Activated CD8-positive, alpha-beta T cell treated with anti-CD3 and anti-CD28 coated beads for 36 hours (primary cell): ENCODE results near the gene LGR4. TPM values are rescaled to one million over a fixed set of nuclear protein-coding genes. Genes with fewer than 3 reads are reported as not detected.

Experiments used
- ATAC-seq: fragments of 200-7000 bp; cut with Tn5 transposase; one replicate; pipeline ENCODE4 v1.10.0; 2021; ENCODE audit warnings: mild to moderate bottlenecking, moderate library complexity
- CTCF ChIA-PET: fragments of 350-600 bp; sonication (Branson Sonifier 250); formaldehyde crosslinking; loops from one replicate; lab custom pipeline; 2021; ENCODE audit warnings: antibody characterized with exemption; lab: Charles Lee
- POLR2A ChIA-PET: fragments of 350-600 bp; sonication (Branson Sonifier 250); formaldehyde crosslinking; loops from one replicate; lab custom pipeline; 2021; ENCODE audit warnings: antibody characterized with exemption; lab: Charles Lee
- DNase-seq: peaks from one replicate; pipeline ENCODE4 v3.0.0-alpha.2; 2020
- H3K27ac Mint-ChIP-seq: one replicate; pipeline ENCODE4 v1.8.0; 2021; ENCODE audit warnings: mild to moderate bottlenecking, mixed read lengths
- H3K27me3 Mint-ChIP-seq: one replicate; pipeline ENCODE4 v1.8.0; 2021; ENCODE audit warnings: mixed read lengths
- H3K36me3 Mint-ChIP-seq: one replicate; pipeline ENCODE4 v1.8.0; 2021; ENCODE audit warnings: low read depth, mixed read lengths
- H3K4me1 Mint-ChIP-seq: one replicate; pipeline ENCODE4 v1.8.0; 2021; ENCODE audit warnings: low read depth, mixed read lengths
- H3K4me3 Mint-ChIP-seq: one replicate; pipeline ENCODE4 v1.8.0; 2021; ENCODE audit warnings: mild to moderate bottlenecking, moderate library complexity, mixed read lengths
- H3K9me3 Mint-ChIP-seq: one replicate; pipeline ENCODE4 v1.8.0; 2021; ENCODE audit warnings: mixed read lengths
- CTCF ChIP-seq: fragments of 200-600 bp; IDR thresholded peaks from one replicate; pipeline ENCODE4 v1.8.0; 2022; ENCODE audit warnings: antibody characterized with exemption, mild to moderate bottlenecking
- intact Hi-C: fragments of 100-400 bp; cut with micrococcal nuclease; formaldehyde crosslinking; loops from one replicate; pipeline ENCODE4 v1.10.0; 2022
- total RNA-seq, 2 experiments: library from RNA; stranded (reverse); gene quantifications; one replicate each; pipeline ENCODE4 v1.2.3, GENCODE V29; 2021

The LGR4 gene
- total RNA-seq, 2 experiments from 2014 or later, result 0.09 TPM; not detected in 1

GRCh38 chr11:27373856-27374602 lies 98.6 kb downstream of the LGR4 start:
- DNase-seq (no peak), ATAC-seq (no peak)
- CTCF ChIA-PET, result interaction anchor here (0.5 to 2.4 kb wide), 3 partner anchors 25 to 125 kb away, joined by 3 to 5 read pairs (median 3); no protein-coding TSS in a partner anchor
- Mint-ChIP-seq H3K27ac (no peak overlapping the region), H3K4me1 (no peaks in the 10 kb centered on the region), H3K27me3 (no peaks in the 10 kb centered on the region), H3K36me3 (no peaks in the 10 kb centered on the region), H3K9me3 (no peaks in the 10 kb centered on the region), H3K4me3 (no peak overlapping the region)
- TF ChIP-seq CTCF, result no peak
- intact Hi-C loops, result no loop called here
- POLR2A ChIA-PET, result no interaction called here

GRCh38 chr11:27373392-27373791 lies 99.2 kb downstream of the LGR4 start:
- TF ChIP-seq CTCF, result no peak
- ATAC-seq (no peak), DNase-seq (no peak)
- Mint-ChIP-seq H3K9me3 (no peaks in the 10 kb centered on the region), H3K4me3 (no peak overlapping the region), H3K27ac (no peak overlapping the region), H3K27me3 (no peaks in the 10 kb centered on the region), H3K4me1 (no peaks in the 10 kb centered on the region), H3K36me3 (no peaks in the 10 kb centered on the region)
- intact Hi-C loops, result no loop called here
- CTCF ChIA-PET, result interaction anchor here (2.4 kb wide), 1 partner anchor 126 kb away, joined by 5 read pairs; no protein-coding TSS in a partner anchor
- POLR2A ChIA-PET, result no interaction called here

GRCh38 chr11:27372164-27372563 lies 100.4 kb downstream of the LGR4 start:
- Mint-ChIP-seq H3K9me3 (no peaks in the 10 kb centered on the region), H3K27ac (no peak overlapping the region), H3K27me3 (no peaks in the 10 kb centered on the region), H3K4me1 (no peaks in the 10 kb centered on the region), H3K4me3 (no peak overlapping the region), H3K36me3 (no peaks in the 10 kb centered on the region)
- CTCF ChIA-PET, result interaction anchor here (2.0 to 2.4 kb wide), 2 partner anchors 113 to 127 kb away, joined by 5 read pairs; no protein-coding TSS in a partner anchor
- intact Hi-C loops, result no loop called here
- TF ChIP-seq CTCF, result no peak
- no peak for DNase-seq
- no peak for ATAC-seq
- POLR2A ChIA-PET, result no interaction called here

GRCh38 chr11:27371489-27371888 lies 101.1 kb downstream of the LGR4 start:
- intact Hi-C loops, result no loop called here
- DNase-seq (no peak), ATAC-seq (no peak)
- Mint-ChIP-seq H3K27ac (no peak overlapping the region), H3K4me3 (no peak overlapping the region), H3K27me3 (no peaks in the 10 kb centered on the region), H3K4me1 (no peaks in the 10 kb centered on the region), H3K9me3 (no peaks in the 10 kb centered on the region), H3K36me3 (no peaks in the 10 kb centered on the region)
- no peak for TF ChIP-seq CTCF
- ChIA-PET CTCF (interaction anchor here (2.0 kb wide), 1 partner anchor 114 kb away, joined by 5 read pairs; no protein-coding TSS in a partner anchor), POLR2A (no interaction called here)

- POLR2A ChIA-PET, result no interaction called here
- Mint-ChIP-seq H3K4me1 (no peaks in the 10 kb centered on the region), H3K27me3 (no peaks in the 10 kb centered on the region), H3K27ac (no peak overlapping the region), H3K9me3 (no peaks in the 10 kb centered on the region), H3K4me3 (no peak overlapping the region), H3K36me3 (no peaks in the 10 kb centered on the region)
- no peak for TF ChIP-seq CTCF
- ATAC-seq (no peak), DNase-seq (no peak)
- intact Hi-C loops, result no loop called here
- CTCF ChIA-PET, result interaction anchor here (1.1 to 2.0 kb wide), 3 partner anchors 11 to 115 kb away, joined by 4 to 5 read pairs (median 5); no protein-coding TSS in a partner anchor
Measured at GRCh38 chr11:27370374-27370773, 102.2 kb downstream of the LGR4 start.
